Superior temporal gyrus (tissue), 1 donor: Measurements from ENCODE around the gene GNG3.
"Not testable (repeated sequence)": the region's sequence is repeated elsewhere in the genome, so short reads cannot be mapped to it uniquely, and the experiment has no call there.

Experiments used
- DNase-seq: peaks from one replicate; pipeline ENCODE4 v3.0.0-alpha.2; 2016; ENCODE audit errors: extremely low spot score

The GNG3 gene

DNA sequence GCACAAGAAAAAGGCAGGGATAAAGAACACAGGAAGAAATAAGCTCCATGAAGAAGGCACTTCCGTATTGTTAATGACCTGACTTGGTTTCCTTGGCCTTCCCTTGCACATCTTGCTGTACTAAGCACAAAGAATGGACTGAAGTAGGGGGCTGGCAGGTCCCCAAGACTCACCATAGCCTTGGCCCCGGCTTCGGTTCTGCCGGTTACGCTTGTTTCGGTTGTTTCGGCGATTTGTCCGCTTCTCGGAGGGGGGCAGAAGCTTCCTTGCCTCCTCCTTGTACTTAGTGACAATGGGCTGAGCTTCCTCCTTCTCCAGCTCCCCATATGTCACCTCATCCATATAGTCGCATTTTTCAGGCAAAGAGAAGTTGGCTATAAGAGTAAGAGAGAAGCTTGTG lies 9.3 kb downstream of the GNG3 start:
- no peak for DNase-seq

DNA sequence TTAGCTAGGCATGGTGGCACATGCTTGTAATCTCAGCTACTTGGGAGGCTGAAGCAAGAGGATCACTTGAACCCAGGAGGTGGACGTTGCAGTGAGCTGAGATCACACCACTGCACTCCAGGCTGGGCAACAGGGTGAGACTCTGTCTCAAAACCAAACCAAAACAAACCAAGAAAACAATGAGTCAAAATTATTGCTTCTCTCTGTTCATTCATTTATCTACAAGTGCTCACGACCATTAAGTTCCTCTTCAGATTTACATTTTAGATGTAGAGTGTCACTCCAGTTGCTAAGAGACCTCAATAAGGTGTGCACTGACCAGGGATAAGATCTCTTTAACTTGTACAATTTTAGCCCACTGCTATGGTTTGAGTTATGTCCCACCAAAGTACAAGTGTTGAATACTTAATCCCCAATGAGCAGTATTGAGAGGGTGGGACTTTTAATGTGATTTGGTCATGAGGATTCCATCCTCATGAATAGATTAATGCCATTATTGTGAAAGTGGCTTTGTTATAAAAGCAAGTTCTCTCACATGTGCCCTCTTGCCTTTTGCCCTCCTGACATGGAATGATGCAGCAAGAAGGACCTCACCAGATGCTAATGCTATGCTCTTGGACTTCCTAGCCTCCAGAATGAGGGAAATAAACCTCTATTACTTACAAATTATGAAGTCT lies 12.0 kb downstream of the GNG3 start:
- DNase-seq: no peak

DNA sequence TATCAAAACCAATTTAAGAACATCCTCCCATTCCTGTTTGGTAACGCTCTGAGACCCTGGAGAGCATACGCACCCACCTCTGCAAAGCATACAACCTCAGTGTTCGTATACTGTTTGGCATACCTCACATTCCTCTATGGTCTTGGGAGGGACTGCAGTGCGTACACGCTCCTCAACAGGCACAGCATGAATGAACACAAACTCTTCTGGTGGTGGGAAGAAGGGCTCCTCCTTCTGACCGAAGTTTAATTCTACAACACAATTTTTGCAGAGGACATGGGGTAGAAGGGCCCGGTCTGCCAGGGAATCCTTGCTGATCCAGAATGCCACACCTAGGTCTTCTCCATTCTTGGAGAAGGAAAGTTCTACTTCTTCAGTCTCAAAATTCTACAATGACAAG lies 14.5 kb downstream of the GNG3 start:
- DNase-seq: no peak

DNA sequence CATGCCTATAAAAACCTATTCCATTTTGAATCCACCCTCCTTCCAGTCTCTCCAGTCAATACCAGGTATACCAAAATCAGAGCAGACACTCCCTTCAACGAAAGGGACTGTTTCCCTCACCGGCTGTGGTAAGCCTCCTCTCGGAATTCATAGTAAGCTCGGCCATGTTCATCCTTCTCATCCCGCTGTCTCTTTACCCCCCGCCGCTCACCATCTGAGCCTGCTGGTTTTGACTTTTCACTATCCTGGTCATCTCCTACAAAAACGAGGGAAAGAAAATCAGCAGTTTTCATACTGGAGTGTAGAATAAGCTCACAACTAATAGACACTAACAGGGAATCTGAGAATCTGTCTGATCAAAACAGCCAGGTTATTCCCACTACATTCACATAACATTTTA lies 16.7 kb downstream of the GNG3 start:
- DNase-seq: no peak

DNA sequence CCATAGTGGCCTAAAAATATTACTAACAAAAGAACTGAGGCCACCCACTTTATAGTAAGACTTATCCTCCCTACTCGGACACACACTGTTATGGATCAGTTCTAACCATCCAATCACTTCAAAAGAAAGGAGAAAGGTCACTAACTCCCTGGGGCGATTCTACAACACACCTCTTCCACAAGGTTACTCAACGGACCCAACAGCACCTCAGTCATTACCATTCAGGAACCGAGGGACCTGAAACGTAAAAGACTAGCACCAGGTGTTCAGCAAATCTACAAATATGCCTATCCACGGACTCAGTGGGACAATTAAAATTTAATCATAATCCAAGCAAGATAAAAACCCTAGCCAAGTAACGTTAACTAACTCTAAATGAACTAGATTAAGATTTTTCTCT lies 18.2 kb downstream of the GNG3 start:
- DNase-seq: no peak

DNA sequence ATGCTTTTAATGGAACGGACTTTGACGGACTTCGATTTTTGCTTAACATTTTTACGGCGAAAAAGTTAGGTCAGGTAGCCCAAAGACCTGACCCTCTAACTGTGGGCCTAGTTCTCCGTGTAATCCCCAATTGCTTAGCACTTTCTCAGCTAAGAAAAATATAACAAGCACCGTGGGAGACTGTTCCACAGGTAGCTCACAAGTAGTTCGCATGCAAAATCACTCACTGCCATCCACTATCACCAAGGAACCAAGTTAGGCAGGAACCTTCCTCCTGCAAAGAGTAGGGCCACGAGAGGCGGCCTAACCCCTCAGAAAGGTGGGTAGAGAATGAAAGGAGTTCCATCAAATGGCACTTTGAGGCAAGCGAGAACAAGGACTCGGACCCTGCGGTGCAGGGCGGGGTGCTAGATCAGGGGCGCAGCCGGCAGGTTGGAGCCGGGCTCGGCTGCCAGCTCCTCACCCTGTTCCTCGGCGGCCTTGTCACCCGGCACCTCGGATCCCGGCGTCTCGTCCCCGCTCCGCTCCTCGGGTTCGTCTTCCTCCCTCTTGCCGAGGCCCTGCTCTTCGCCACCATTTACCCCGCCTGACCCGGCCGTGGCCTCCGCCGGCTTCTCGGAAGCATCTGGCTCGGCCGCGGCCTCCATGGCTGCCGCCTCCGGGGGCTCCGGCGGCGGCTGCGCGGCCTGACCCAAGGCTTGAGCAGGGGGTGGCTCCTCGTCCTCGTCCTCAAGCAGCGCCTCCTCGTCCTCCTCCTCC lies 18.9 kb downstream of the GNG3 start:
- DNase-seq: no peak

DNA sequence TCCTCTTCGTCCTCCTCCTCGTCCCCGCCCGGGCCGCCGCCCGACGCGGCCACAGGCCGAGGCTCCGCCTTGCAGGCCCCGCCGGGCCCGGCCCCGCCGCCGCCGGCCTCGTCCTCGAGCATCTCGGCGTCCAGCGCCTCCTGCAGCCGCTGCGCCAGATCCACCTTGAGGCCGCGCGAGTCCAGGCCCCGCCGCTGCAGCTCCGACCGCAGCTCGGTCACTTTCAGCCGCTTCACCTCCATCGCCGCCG lies 19.4 kb downstream of the GNG3 start:
- no peak for DNase-seq

DNA sequence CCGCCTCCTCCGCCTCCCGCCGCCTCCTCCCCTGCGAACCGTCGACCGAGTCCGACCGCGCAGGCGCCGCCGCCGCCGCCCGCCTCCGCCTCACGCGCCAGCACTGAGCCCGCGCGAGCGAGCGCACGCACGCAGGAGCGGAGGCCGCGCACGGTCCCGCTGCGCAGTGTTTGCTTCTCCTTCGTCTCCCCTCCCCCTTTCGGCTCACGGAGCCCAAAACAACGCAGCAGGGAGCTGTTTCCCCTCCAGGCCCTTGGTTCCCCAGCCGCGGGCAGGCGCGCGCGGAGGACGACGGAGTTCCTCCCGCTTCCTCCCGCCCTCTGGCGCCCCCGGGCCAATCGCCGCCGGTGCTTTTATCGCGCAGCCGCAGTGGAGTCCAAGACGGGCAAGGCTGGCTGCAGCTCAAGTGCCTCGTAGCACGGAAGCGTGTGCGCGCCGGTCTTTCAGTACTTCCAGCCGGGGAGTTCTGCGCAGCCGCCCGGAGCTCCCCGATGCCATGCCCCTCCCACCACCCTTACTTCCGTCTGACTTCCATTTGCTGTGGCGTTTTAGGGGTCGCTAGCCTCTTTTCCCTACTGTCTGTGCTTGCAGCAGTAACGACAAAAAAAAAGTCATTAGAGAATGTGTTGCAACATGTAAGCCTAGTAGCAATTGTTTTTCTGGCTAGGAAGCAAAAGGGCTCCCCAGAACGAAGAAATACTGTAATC lies 19.8 kb downstream of the GNG3 start, which contains the start of gene HNRNPUL2:
HNRNPUL2 (minus strand) TSS at position 293 of the 707 bp plus-strand sequence. CDS start 301 bp downstream, outside the sequence.
- DNase-seq: peak; percentile 99

DNA sequence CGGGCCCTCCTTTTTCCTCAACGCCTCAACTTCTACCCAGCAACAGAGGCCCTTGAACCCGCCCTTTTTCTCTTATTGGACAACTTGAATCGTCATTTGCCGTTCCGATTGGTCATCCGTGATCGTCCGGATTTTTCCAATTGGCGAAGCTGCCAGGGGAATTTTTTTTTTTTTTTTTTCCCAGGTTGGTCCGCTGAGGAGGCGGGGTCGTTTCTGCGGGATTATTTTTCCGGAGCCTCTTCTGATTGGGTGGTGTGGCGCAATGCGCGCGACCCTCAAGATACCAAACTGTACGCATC lies 20.3 kb downstream of the GNG3 start:
- DNase-seq: peak; percentile 99

DNA sequence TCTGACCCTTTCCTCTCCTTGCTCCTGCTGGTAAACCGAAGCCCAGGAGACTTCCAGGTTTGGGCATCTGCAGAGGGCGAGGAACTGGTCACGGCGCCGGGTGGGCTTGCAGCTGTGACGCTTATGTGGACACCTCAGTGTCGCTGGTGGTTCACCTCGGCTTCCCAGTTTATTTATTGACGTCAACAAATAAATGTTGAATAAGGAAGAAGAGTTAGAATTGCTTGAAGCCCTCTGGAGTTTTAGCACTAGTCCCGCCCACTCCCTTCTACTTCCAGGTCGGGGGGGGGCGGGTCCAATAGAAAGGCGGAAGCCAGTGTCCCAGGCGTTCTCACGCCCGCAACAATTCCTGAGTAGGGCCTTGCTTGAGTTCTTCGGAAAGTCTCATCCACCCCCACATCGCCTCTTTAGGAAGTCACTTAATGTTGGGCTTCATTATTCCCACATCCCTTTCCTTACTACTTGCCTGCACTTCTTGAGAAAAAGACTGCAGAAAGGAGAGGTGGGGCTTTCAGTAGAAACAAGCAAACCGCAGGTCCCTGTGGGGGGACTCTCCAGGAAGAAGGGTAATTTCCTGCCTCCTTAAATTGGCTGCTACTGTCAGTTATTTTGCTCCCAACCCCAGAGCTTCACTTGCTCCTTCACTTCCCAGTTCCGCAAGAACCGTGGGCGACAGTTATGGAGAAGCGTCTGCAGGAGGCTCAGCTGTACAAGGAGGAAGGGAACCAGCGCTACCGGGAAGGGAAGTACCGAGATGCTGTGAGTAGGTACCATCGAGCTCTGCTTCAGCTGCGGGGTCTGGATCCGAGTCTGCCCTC lies 20.9 kb downstream of the GNG3 start, which contains the start of gene TTC9C:
TTC9C (plus strand) TSS at position 316 of the 818 bp plus-strand sequence; CDS start at position 679, 363 bp downstream.
- DNase-seq: peak; percentile 94

DNA sequence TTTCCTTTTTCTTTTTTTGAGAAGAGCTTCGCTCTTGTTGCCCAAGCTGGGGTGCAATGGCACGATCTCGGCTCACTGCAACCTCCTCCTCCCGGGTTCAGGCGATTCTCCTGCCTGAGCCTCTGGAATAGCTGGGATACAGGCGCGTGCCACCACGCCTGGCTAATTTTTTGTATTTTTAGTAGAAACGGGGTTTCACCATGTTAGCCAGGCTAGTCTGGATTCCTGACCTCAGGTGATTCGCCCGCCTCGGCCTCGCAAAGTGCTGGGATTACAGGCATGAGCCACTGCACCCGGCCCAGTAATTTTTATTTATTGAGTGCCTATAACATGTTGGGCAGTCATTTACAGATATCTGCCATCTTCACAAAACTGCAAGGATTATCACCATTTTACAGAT lies 22.6 kb downstream of the GNG3 start:
- not testable (repeated sequence) for DNase-seq

DNA sequence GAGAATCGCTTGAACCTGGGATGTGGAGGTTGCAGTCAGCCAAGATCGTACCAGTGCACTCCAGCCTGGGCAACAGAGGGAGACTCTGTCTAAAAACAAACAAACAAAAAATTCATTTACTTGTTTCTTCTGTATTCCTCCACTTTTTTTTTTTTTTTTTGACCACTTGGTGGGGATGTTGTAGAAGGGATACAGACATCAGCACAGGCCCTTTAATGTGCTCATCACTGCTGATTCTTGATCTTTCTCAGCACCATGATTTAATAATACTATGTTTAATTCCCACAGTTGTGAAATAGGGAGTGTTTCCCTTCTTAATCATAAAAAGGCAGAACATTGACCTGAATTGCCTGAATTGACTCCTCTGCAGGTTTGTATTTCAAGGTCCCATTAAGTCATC lies 25.4 kb downstream of the GNG3 start:
- DNase-seq: peak; percentile 74

DNA sequence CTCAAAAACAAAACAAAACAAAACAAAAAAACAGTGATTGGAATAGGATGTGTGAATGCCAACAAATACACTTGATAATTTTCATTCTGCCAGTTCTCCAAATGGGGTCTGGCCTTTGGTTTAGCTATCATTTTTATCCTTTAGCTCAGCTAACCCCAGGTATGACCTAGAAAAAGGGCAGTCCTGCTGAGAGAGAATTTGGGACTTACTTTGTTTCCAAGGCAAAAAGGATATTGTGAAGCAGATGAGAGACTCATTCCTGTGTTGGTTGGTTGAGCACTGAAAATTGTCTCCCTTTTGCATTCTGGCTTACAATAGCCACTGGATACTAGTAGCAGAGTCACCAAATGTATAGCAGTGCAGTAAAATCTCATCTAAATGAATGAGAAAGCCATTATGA lies 29.7 kb downstream of the GNG3 start:
- DNase-seq: no peak

DNA sequence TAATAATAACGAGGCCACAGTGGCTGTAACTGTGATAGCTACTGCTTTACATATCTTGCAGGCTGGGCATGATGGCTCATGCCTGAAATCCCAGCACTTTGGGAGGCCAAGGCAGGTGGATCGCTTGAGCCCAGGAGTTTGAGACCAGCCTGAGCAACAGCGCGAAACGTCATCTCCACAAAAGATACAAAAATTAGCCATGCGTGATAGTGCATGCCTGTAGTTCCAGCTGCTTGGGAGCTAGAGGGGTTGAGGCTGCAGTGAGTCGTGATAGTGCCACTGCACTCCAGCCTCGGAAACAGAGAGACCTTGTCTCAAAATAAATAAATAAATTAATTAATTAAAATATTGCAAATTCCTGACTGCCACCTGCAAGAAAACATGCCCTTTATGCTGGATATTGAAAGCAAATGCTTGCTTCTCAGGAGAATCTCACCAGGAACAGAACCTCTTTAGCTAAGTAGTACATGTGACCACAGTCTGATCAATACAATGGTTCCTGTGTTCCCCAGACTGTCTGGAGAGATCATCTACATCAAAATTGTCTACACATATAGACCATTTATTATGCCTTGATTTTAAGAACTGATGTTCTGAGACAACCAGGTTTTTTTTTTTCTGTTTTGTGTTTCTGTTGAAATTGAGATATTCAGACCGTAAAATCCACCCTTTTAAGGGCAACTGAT lies 40.1 kb downstream of the GNG3 start:
- peak; percentile 49 for DNase-seq

DNA sequence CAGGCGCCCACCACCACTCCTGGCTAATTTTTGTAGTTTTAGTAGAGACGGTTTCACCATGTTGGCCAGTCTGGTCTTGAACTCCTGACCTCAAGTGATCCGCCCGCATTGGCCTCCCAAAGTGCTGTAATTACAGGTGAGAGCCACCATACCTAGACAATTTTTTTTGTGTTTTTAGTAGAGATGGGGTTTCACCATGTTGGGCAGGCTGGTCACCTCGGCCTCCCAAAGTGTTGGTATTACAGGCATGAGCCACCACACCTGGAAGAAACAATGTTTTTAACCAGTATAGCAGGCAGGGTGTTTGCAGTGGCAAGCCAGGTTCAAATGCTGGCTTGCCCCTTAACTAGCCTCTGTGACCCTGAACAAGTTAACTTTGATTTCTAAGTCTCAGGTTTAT lies 42.5 kb downstream of the GNG3 start:
- DNase-seq: not testable (repeated sequence)

DNA sequence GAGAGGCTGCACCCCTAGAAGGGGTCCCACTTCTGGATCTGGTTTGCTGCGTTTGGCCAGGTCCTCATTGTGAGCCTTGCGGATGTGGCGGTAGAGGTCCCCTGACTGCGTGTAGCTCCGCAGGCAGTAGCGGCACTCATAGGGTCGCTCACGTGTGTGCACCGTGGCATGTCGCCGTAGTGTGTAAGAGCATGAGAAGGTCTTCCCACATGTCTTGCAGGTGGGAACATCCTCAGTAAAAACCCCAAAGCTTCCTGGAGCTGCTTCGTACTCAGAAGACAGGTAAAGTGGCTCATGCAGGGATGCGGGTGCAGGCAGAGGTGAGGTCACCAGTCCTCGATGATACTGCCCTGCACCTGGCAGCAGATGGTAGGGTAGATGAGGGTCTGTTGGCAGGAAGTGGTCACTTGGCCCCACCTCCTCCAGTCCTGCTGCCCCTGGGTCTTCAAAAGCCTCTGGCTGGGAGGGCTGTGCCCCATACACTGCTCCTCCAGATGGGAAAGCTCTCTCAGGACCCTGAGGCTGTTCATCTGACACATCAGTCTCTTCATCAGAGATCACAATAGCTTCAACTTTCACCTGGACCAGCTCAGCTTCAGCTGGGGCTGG lies 44.8 kb downstream of the GNG3 start:
- no peak for DNase-seq

DNA sequence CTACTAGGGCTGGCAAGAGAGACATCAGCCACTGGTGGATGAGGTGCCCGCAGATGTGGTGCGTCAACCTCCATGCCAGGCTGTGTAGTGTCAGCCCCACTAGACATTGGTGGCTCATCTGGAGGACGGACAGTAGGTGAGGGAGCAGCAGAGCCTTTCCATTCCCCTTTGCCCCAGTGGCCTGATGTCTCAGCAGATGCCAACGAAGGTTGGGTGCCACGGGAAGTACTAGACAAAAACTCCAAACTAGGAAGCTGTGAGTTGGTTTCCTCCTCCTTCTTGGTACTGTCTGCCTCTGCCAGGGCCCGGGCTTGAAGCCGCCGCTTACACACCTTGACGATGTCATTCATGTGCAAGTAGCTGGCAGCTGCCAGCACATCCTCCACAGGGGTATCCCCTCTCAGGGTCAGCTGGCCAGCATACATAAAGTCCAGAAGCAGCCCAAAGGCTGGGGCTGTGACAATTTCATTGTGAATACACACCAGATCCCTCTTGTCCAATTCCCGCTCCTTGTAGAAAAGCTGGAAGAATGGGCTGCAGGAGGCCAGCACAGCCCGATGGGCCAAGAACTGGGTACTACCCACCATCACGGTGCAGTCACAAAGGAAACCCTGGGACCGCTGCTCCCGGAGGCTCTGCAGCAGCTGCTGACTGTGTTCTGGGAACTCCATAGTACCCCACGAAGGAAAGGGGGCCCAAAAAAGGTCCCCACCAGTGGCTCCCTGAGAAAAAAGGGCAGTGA lies 45.7 kb downstream of the GNG3 start:
- no peak for DNase-seq

DNA sequence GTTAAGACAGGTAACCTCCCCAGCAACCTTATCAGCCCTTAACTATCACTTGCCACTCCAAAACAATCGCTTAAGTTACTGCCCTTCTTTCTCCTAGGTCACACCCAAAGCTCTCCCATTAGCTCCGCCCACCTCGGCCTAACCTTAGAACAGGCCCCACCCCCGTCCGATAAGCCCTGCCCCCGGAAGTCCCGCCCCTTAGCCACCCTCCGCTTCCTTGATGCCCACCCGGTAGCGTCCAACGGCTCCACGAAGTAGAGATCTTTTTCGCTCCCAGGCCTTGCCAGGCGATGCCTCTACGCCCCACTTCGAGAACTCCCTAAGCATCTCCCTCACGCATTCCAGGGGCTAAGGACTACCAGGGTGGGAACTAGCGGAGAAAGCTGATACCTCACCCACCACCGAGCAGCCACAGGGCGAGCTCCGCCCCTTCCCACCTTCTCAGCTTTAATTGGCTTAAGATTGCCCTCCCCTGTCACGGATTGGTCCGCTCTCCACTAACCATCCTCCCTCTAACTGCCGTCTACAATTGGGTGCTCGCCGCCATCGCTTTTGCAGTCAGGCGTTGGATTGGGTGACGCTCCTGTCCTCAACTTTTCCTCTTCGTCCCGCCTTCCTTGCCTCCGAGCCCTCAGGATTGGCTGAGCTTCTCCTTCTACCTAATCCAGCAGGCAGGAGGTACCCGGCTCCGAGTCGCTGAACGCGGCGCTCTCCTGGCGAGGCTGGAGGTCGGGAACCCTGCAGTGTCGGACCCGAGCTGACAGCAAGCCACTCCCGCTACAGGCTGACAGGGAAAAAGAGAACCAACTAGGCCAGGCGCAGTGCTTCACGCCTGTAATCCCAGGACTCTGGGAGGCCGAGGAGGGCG lies 46.5 kb downstream of the GNG3 start, which contains the start of gene ZBTB3:
ZBTB3 (minus strand) TSS at position 425 of the 868 bp plus-strand sequence. CDS start 496 bp downstream, outside the sequence.
- DNase-seq: peak; percentile 99

DNA sequence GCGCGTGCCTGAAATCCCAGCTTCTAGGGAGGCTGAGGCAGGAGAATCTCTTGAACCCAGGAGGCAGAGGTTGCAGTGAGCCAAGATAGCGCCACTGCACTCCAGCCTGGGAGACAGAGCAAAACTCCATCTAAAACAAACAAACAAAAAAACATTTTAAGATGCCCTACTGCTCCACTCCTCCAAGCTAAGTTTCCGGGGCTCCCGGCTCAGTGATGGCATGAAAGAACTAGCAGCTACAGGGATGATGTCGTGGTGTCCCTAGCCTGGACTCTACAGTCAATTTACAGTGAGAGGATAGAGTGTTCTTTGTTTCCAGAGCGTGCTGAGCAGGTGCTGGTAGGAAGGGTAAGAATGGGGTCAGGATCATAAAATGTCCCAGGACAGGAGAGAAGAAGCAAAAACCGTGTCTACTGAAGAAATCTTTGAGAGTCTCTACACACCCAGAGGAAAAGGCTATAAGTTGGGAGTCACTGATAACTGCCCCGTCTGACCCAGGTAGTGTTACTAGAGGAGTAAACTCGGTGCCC lies 47.7 kb downstream of the GNG3 start:
- peak; percentile 31 for DNase-seq
